Large intestine (tissue), 3 donors: ENCODE results near the gene PLTP. TPM values are rescaled to one million over a fixed set of nuclear protein-coding genes. Genes with fewer than 3 reads are reported as not detected.
"Not testable (repeated sequence)": the region's sequence is repeated elsewhere in the genome, so short reads cannot be mapped to it uniquely, and the experiment has no call there.

Source experiments
- DNase-seq, 2 donors: peaks; one replicate each; pipeline versions ENCODE4 v3.0.0 to v3.0.0-alpha.2; 2013
- H3K27ac ChIP-seq: one replicate; pipeline ENCODE4 v1.5.1; 2013; ENCODE audit warnings: low read length
- H3K27me3 ChIP-seq: 2 replicates; pipeline ENCODE4 v1.6.1; 2013; ENCODE audit warnings: low read length; ENCODE audit not compliant: control insufficient read depth, insufficient read depth
- H3K36me3 ChIP-seq: 2 replicates; pipeline ENCODE4 v1.6.1; 2013; ENCODE audit warnings: low read length; ENCODE audit not compliant: control insufficient read depth, insufficient read depth
- H3K4me1 ChIP-seq: one replicate; pipeline ENCODE4 v1.6.1; 2013; ENCODE audit warnings: low read length; ENCODE audit not compliant: control insufficient read depth, insufficient read depth
- H3K4me3 ChIP-seq: one replicate; pipeline ENCODE4 v1.5.1; 2013; ENCODE audit warnings: low read length
- H3K9me3 ChIP-seq: one replicate; pipeline ENCODE4 v1.6.1; 2013; ENCODE audit warnings: mild to moderate bottlenecking, low read depth, low read length, moderate library complexity; ENCODE audit not compliant: control insufficient read depth
- WGBS: methylation state at CpG from one replicate; pipeline ENCODE4 v1.1.5; 2013; ENCODE audit warnings: low lambda C conversion rate; ENCODE audit not compliant: insufficient coverage; 5-methylcytosine and 5-hydroxymethylcytosine counted together
- polyA plus RNA-seq: library from polyadenylated mRNA; unstranded; fragments of 120-200 nt; gene quantifications from one replicate; pipeline ENCODE4 v1.2.1, GENCODE V29; 2013

The PLTP gene
- polyA plus RNA-seq, 1 donor, result 25.2 TPM

DNA sequence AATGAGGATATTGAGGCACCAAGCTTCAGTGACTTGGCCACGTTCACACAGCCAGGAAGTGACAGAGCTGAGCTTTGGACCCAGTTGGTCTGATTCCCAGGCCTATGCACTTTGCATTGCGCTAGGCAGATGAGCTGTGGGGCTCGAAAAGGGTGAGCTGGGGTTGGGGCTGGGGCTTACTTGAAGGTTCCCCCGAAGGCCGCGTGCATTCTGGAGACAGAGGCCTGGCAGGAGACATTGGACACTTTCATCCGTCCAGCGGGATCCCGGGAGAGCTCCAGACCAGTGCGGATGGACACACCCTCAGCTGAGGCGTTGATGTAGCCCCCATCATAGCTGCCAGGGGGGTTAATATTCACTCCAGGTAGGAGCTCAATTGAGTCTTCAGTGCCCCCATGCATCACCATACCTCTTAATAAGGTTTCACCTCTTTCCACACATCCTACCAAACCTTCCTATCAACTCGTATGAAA, 2.6 kb downstream of the PLTP start:
- no CpG with 5 or more reads among the region's 12 CpGs for WGBS
- H3K27me3 ChIP-seq, result no peaks in the 10 kb centered on the region
- H3K9me3 ChIP-seq, result peaks cover 4% of the 10 kb centered on the region
- DNase-seq, result no peak
- no peak overlapping the region for H3K27ac ChIP-seq
- H3K4me3 ChIP-seq, result no peak overlapping the region
- H3K36me3 ChIP-seq, result peaks cover 9% of the 10 kb centered on the region
- H3K4me1 ChIP-seq, result peaks cover 18% of the 10 kb centered on the region

DNA sequence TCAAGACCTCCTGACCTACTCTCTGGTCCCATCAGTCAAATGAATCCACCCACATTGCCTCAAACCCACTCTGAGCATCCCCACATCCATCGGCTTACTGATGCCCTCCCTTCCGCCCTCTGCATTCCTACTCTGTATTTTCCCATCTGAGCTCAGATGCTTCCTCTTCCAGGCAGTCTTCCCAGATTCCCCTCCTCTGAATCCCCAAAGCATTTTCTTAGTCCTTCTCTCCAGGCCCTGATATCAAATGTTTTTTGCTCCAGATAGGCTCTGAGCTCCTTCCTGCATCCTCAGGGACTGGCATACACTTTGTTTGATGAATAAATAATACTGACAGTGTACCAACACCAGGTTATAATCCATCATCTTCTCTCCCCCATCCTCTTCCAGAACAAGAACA, 3.9 kb downstream of the PLTP start:
- no peak for DNase-seq

DNA sequence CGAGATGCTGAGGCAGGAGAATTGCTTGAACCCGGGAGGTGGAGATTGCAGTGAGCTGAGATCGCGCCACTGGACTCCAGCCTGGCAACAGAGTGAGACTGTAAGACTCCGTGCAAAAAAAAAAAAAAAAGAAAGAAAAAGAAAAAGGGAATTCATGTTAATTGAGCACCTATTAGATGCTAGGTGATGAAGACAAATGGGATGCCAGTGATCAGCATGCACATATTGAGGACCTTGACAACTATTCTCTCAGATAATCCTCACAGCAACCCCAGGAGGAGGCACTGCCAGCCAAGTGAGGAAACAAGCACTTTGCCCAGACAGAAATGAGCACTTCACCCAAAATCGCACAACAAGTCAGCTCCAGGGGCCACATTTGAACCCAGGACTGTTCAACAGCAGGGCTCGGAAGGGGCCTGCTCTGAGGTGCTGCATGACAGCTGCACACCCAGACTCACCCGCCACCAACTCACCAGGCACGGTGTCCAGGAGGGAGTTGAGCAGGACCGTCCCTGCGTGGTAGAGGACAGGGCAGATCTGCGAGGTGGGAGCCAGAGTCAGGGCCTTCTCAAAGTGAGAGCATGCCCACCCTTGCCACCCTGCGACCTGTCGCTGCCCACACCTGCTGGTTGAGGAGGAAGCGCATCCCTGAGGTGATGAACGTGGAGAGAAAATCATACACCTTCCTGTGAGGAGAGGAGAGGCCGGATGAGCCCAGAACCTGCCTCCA, 4.6 kb downstream of the PLTP start:
- H3K36me3 ChIP-seq, result peaks cover 9% of the 10 kb centered on the region
- 100% methylated on average over 1 of the region's 17 CpGs for WGBS
- peaks cover 4% of the 10 kb centered on the region for H3K9me3 ChIP-seq
- DNase-seq, result no peak
- no peak overlapping the region for H3K4me3 ChIP-seq
- H3K27me3 ChIP-seq, result no peaks in the 10 kb centered on the region
- H3K4me1 ChIP-seq, result peaks cover 14% of the 10 kb centered on the region
- no peak overlapping the region for H3K27ac ChIP-seq

More for the DNA sequence above, 3.9 kb downstream of the PLTP start:
- peaks cover 9% of the 10 kb centered on the region for H3K36me3 ChIP-seq
- H3K27ac ChIP-seq, result no peak overlapping the region
- H3K9me3 ChIP-seq, result peaks cover 4% of the 10 kb centered on the region
- WGBS, result 100% methylated on average over 2 of the region's 2 CpGs
- H3K4me1 ChIP-seq, result peaks cover 17% of the 10 kb centered on the region
- no peaks in the 10 kb centered on the region for H3K27me3 ChIP-seq
- H3K4me3 ChIP-seq, result no peak overlapping the region

DNA sequence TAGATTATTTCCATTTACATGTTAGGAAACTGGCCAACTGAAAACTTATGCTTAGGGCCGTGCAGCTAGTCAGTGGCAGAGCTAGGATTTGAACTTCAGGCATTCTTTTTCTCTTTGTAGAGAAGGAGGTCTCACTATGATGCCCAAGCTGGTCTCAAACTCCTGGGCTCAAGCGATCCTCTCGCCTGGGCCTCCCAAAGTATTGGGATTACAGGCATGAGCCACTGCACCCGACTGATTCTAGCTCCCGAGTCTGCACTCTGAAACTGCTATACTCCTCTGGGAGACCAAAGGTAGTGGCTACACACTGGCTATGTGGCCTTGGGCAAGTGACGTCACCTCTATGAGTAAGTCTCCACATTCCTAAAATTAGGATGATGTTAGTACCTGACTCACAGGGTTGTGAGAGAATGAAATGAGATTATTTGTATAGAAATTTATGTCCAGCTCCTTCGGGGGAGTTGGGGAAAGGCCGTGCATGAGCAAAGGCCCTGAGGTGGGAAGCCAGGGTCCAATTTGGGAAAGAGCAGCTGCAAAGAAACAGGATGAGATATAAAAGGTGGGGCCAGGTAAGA, 6.4 kb downstream of the PLTP start:
- Histone ChIP-seq H3K4me3 (no peak overlapping the region), H3K27me3 (no peaks in the 10 kb centered on the region), H3K27ac (no peak overlapping the region), H3K9me3 (no peaks in the 10 kb centered on the region), H3K36me3 (peaks cover 12% of the 10 kb centered on the region), H3K4me1 (no peaks in the 10 kb centered on the region)
- WGBS, result 92% methylated on average over 2 of the region's 8 CpGs
- no peak for DNase-seq

DNA sequence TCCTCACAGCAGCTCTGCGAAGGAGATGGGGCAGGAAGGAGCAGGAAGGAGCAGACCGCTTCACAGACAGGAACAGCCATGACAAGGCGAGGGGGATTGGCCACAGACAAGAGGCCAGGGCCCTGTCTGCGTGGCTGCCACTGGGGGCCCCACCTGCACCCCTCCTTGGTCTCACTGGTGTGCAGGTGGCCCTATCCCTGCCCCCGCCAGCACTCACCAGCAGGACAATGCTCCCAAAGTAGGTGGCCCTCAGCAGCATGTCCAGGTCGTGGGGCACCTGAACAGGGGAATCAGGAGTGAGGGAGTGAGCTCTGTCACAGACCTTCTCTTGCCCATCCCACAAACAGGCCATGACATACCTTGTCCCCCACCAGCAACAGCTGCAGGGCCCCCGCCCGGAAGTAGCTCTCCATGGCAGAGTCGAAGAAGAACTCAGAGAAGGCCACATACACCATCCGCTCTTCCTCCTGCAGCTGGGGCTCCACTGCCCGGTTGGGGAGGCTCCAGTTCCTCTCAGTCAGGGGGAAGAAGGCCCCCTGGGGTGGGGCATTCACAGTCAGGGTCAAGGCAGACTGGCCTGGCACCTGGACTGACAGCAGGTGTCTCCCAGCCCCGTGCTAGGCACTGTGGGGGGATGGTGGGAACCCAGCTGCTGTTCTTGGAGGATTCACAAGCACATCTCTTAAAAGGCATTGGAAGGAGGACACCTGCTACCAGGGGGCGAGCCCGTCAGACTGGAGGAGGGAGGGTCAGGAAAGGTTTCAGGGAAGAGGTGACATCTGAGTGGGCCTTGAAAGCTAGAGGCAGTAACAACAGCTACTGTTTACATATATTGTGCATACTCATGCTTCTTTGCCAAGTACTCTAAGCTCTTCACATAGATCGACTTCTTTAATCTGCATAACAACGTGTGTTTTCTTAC, 7.1 kb downstream of the PLTP start:
- H3K4me1 ChIP-seq, result no peaks in the 10 kb centered on the region
- H3K9me3 ChIP-seq, result no peaks in the 10 kb centered on the region
- no peak overlapping the region for H3K4me3 ChIP-seq
- WGBS, result 90% methylated on average over 2 of the region's 16 CpGs
- DNase-seq, result no peak
- H3K27me3 ChIP-seq, result no peaks in the 10 kb centered on the region
- H3K27ac ChIP-seq, result no peak overlapping the region
- peaks cover 16% of the 10 kb centered on the region for H3K36me3 ChIP-seq

DNA sequence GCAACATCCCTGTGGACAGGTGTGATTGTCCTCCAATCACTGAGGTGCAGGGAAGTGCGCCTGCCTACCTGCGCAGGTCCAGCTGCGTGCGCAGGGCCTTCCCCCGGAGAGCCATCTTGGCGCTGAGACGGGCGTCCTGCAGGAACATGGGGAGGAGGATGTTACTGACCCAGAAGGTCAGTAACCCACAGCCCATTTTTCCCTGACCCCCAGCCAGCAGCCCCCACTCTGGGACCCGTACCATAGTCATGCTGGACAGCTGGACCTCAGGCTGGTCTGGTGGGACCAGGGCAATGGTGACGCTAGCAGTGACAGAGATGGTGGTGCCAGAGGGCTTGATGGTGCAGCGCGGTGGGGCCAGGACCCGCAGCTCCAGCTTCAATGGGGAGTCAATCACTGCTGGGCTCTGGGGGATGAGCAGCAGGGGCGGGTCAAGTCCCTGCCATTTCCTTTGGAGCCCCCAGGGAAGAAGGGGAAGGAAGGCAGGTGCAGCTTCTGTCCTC, 9.7 kb downstream of the PLTP start:
- Histone ChIP-seq H3K36me3 (peaks cover 34% of the 10 kb centered on the region), H3K27ac (no peak overlapping the region), H3K27me3 (no peaks in the 10 kb centered on the region), H3K4me3 (no peak overlapping the region), H3K4me1 (no peaks in the 10 kb centered on the region), H3K9me3 (no peaks in the 10 kb centered on the region)
- no CpG with 5 or more reads among the region's 14 CpGs for WGBS
- no peak for DNase-seq

DNA sequence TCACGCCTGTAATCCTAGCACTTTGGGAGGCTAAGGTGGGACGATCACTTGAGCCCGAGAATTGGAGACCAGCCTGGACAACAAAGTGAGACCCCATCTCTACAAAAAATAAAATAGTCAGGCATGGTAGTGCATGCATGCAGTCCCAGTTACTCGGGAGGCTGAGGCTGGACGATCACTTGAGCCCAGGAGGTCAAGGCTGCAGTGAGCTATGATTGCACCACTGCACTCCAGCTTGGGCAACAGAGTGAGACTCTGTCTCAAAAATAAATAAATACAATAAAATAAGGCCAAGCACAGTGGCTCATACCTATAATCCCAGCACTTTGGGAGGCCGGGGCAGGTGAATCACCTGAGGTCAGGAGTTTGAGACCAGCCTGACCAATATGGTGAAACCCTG, 10.6 kb downstream of the PLTP start:
- H3K4me1 ChIP-seq, H3K9me3 ChIP-seq, H3K4me3 ChIP-seq, H3K27ac ChIP-seq, DNase-seq, H3K27me3 ChIP-seq: not testable (repeated sequence)
- 100% methylated on average over 2 of the region's 6 CpGs for WGBS
- peaks cover 43% of the 10 kb centered on the region for H3K36me3 ChIP-seq

DNA sequence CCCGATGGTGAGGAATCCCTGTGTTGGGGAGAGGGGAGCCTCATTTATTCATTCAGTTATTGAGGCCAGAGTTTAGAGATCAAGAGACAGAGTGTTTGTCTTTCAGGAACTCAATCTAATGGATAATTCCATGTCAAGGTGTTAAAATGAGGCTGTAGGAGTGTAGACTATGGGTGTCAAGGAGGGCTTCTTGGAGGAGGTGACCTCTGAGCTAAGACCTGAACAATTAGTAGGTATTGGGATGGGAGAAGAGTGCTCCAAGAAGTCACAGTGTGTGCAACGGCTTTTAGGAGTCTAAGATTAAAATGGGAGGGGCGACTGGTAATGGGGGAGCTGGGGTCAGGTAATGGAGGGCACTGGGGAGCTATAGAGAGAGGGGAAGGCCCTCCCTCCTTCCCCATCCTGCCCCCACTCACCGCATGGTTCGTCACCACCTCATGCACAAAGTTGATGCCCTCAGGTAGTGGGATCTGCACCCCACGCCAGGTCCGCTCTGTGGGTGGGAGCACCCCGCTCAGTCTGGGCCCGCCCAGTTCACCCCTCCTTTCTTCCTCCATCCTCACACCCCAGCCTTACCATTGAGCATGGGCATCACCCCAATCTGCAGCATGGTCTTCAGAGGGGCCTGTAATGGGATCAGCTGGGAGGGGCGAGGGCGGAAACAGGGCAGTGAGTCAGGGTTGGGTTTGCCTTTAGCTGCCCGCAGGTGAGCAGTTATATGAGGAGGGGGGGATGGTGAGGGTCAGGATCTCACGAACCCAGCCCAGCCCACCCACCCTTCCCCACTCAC, 12.7 kb downstream of the PLTP start:
- H3K27ac ChIP-seq, result no peak overlapping the region
- no peak for DNase-seq
- no peaks in the 10 kb centered on the region for H3K9me3 ChIP-seq
- H3K4me3 ChIP-seq, result no peak overlapping the region
- H3K36me3 ChIP-seq, result peaks cover 61% of the 10 kb centered on the region
- no peaks in the 10 kb centered on the region for H3K27me3 ChIP-seq
- no CpG with 5 or more reads among the region's 13 CpGs for WGBS
- peaks cover 4% of the 10 kb centered on the region for H3K4me1 ChIP-seq

DNA sequence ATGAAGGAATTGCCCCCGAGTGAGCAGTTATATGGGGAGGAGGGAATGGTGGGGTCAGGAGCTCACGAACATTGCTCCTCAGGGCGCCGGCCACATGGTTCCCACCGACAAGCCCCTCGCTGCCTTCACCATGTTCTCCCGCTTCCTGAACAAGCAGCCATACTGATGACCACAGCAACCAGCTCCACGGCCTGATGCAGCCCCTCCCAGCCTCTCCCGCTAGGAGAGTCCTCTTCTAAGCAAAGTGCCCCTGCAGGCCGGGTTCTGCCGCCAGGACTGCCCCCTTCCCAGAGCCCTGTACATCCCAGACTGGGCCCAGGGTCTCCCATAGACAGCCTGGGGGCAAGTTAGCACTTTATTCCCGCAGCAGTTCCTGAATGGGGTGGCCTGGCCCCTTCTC, 13.7 kb downstream of the PLTP start:
- Histone ChIP-seq H3K4me3 (no peak overlapping the region), H3K36me3 (peaks cover 69% of the 10 kb centered on the region), H3K27me3 (no peaks in the 10 kb centered on the region), H3K9me3 (no peaks in the 10 kb centered on the region), H3K4me1 (peaks cover 11% of the 10 kb centered on the region), H3K27ac (no peak overlapping the region)
- DNase-seq, result no peak
- WGBS, result no CpG with 5 or more reads among the region's 12 CpGs
